ENCODE measurements around the gene KLHL41. TPM values are rescaled to one million over a fixed set of nuclear protein-coding genes. Genes with fewer than 3 reads are reported as not detected.

The KLHL41 gene
- total RNA-seq, 2 donors from 2014 or later: 1.3 TPM

DNA sequence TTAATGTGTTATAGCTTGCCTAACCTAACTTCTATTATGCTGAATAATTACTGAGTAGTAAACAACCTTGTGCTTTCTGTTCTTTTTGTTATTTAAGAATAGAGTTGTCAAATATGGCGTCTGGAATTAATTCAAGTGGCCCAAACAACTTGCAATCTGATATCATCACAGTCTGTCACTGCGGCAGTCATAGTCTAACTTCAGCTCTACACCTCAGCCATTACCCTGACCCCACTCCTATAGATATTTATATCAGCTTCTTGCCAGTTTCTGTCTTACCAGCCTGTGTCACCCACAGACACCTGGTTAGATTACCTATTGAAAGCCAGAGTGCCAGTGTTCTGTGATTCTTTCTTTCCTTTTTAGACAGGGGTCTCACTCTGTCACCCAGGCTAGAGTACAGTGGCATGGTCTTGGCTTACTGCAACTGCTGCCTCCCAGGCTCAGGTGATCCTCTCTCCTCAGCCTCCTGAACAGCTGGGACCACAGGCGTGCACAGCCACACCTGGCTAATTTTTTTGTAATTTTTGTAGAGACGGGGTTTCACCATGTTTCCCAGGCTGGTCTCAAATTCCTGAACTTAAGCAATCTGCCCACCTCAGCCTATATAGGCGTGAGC, 14.1 kb upstream of the KLHL41 start:
- intact Hi-C loops (cut with DNase I): no loop called here
- Histone ChIP-seq H3K4me1 (no peaks in the 10 kb centered on the region), H3K27ac (no peak overlapping the region), H3K4me3 (no peak overlapping the region), H3K36me3 (replicated peaks in 1 of 2; ENCODE audit: insufficient read depth in 1 of 2, low read depth in 2 of 2) (no peaks in the 10 kb centered on the region), H3K27me3 (no peaks in the 10 kb centered on the region), H3K9me3 (no peaks in the 10 kb centered on the region)
- no peak for TF ChIP-seq POLR2A (IDR thresholded peaks at IDR 0.05)
- TF ChIP-seq, protein P1, sequence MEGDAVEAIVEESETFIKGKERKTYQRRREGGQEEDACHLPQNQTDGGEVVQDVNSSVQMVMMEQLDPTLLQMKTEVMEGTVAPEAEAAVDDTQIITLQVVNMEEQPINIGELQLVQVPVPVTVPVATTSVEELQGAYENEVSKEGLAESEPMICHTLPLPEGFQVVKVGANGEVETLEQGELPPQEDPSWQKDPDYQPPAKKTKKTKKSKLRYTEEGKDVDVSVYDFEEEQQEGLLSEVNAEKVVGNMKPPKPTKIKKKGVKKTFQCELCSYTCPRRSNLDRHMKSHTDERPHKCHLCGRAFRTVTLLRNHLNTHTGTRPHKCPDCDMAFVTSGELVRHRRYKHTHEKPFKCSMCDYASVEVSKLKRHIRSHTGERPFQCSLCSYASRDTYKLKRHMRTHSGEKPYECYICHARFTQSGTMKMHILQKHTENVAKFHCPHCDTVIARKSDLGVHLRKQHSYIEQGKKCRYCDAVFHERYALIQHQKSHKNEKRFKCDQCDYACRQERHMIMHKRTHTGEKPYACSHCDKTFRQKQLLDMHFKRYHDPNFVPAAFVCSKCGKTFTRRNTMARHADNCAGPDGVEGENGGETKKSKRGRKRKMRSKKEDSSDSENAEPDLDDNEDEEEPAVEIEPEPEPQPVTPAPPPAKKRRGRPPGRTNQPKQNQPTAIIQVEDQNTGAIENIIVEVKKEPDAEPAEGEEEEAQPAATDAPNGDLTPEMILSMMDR (IDR thresholded peaks at IDR 0.05): no peak
- ATAC-seq (no peak), DNase-seq (no peak)
- WGBS, 2 donors: 92 to 97% methylated on average over 5 of the region's 5 CpGs

DNA sequence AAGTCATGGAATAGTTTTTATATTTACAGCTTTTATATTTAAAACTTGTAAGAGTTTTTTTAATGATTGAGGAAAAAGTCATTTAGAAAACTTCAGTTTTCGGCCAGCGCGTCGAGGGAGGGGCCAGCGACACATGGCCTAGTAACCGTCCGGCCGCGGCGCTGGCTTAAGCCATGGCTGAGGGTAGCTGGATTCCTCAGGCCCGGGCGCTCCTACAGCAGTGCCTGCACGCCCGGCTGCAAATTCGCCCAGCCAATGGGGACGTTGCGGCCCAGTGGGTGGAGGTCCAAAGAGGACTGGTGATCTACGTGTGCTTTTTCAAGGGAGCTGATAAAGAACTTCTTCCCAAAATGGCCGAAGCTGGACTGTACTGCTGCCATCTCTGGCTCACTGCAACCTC, 4.9 kb upstream of the KLHL41 start:
- H3K4me1 ChIP-seq: peaks cover 19% of the 10 kb centered on the region
- no peak overlapping the region for H3K4me3 ChIP-seq
- H3K27me3 ChIP-seq: no peaks in the 10 kb centered on the region
- WGBS, 2 donors: 96% methylated on average over 19 of the region's 19 CpGs
- TF ChIP-seq POLR2A (IDR thresholded peaks at IDR 0.05): no peak
- TF ChIP-seq, protein P1 (IDR thresholded peaks at IDR 0.05): no peak
- H3K27ac ChIP-seq: no peak overlapping the region
- H3K36me3 ChIP-seq (replicated peaks in 1 of 2; ENCODE audit: insufficient read depth in 1 of 2, low read depth in 2 of 2): peaks cover 0 to 1% of the 10 kb centered on the region in 2 donors
- no peak for DNase-seq
- H3K9me3 ChIP-seq: no peaks in the 10 kb centered on the region
- ATAC-seq: no peak
- intact Hi-C loops (cut with DNase I): no loop called here

DNA sequence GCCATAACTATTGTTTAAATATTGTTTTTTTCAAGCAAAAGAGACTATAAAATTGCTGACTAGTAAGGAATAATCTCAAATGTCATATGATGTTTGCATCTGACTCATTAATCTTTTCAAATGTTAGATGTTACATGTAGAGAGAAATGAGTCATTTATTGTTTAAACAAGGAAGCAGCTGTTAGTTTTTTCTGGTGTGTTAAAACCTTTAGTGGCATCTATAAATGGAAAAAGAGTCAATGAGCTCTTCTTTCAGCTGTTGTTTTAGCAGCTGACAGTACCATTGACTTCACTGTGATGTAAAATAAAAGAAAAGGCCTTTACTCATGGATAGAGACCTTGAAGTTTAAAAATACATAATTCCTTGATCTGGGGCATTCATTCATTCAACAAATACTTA, 1.8 kb upstream of the KLHL41 start:
- no peaks in the 10 kb centered on the region for H3K36me3 ChIP-seq (replicated peaks in 1 of 2; ENCODE audit: insufficient read depth in 1 of 2, low read depth in 2 of 2)
- H3K27me3 ChIP-seq: no peaks in the 10 kb centered on the region
- peaks cover 20% of the 10 kb centered on the region for H3K4me1 ChIP-seq
- no peak for DNase-seq
- intact Hi-C loops (cut with DNase I): no loop called here
- peak overlapping the region in 2 of 4 donors; percentile 33 to 47 for H3K27ac ChIP-seq
- H3K4me3 ChIP-seq: no peak overlapping the region
- peak; percentile 78 for ATAC-seq
- H3K9me3 ChIP-seq: no peaks in the 10 kb centered on the region
- no peak for TF ChIP-seq POLR2A (IDR thresholded peaks at IDR 0.05)
- TF ChIP-seq, protein P1 (IDR thresholded peaks at IDR 0.05): no peak

DNA sequence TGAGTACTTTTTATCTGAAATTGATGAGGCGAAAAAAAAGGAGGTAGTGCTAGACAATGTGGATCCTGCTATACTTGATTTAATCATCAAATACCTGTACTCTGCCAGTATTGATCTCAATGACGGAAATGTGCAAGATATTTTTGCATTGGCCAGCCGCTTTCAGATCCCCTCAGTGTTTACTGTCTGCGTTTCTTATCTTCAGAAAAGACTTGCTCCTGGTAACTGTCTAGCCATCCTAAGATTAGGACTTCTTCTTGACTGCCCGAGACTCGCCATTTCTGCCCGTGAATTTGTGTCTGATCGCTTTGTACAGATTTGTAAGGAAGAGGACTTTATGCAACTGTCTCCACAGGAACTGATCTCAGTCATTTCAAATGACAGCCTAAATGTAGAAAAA, 453 bp downstream of the KLHL41 start:
- 74 to 86% methylated on average over 8 of the region's 8 CpGs for WGBS, 2 donors
- Histone ChIP-seq H3K27me3 (no peaks in the 10 kb centered on the region), H3K36me3 (replicated peaks in 1 of 2; ENCODE audit: insufficient read depth in 1 of 2, low read depth in 2 of 2) (no peaks in the 10 kb centered on the region), H3K4me1 (peaks cover 20% of the 10 kb centered on the region), H3K4me3 (no peak overlapping the region), H3K27ac (no peak overlapping the region), H3K9me3 (no peaks in the 10 kb centered on the region)
- intact Hi-C loops (cut with DNase I): no loop called here
- ATAC-seq (no peak), DNase-seq (no peak)
- TF ChIP-seq, protein P1 (IDR thresholded peaks at IDR 0.05): no peak
- TF ChIP-seq POLR2A (IDR thresholded peaks at IDR 0.05): no peak

DNA sequence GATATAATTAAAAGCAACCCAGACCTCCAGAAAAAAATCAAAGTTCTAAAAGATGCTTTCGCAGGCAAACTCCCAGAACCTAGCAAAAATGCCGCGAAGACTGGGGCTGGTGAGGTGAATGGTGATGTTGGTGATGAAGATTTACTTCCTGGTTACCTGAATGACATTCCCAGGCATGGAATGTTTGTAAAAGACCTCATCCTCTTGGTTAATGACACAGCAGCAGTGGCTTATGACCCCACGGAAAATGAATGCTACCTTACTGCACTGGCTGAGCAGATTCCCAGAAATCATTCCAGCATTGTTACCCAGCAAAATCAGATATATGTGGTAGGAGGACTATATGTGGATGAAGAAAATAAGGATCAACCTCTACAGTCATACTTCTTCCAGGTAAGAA, 994 bp downstream of the KLHL41 start:
- H3K27ac ChIP-seq: no peak overlapping the region
- intact Hi-C loops (cut with DNase I): no loop called here
- no peaks in the 10 kb centered on the region for H3K9me3 ChIP-seq
- H3K4me3 ChIP-seq: no peak overlapping the region
- H3K36me3 ChIP-seq (replicated peaks in 1 of 2; ENCODE audit: insufficient read depth in 1 of 2, low read depth in 2 of 2): no peaks in the 10 kb centered on the region
- ATAC-seq (no peak), DNase-seq (no peak)
- 91 to 94% methylated on average over 4 of the region's 4 CpGs for WGBS, 2 donors
- no peak for TF ChIP-seq POLR2A (IDR thresholded peaks at IDR 0.05)
- TF ChIP-seq, protein P1 (IDR thresholded peaks at IDR 0.05): no peak
- no peaks in the 10 kb centered on the region for H3K27me3 ChIP-seq
- H3K4me1 ChIP-seq: peaks cover 20% of the 10 kb centered on the region

Measured in body of pancreas (tissue), 4 donors.